Endometrium (tissue), 2 donors: ENCODE results near the gene CAST.

Experiments used
- FAIRE-seq: peaks from 2 replicates; lab custom pipeline; 2012; peaks lifted over from hg19 to GRCh38; lab: Jason Lieb, UNC
- donor health status: control.
- donor health status: control.

CAST gene

DNA sequence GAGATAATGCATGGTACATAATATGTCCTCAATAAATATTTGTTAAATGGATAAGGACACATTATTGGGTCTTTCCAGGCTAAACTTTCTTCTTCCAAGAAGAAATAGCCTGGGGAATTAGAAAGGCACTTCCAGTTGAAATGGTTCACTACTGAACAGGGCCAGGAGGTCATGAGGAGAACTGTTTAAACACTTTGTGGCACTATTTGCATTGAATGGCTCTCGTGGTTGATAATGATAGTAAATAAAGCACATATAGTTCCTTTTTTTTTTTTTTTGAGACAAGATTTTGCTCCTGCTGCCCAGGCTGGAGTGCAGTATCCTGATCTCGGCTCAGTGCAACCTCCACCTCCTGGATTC lies 19.9 kb upstream of the CAST start:
- no peak for FAIRE-seq

DNA sequence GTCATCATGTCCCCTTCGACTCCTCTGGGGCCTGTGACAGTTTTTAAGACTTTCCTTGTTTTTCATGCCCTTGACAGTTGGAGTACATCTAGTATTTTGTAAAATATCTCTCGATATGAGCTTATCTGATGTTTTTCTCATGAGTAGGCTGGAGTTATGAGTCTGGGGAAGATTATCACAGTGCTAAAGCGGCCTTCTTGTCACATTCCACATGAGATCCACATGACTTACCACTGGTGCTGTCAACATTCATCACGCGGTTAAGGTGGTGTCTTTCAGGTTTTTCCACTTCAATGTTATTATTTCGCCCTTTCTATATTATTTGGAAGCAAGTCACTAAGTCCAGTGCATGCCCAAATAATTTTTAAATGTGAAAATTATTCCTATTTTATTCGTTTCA lies 17.1 kb upstream of the CAST start:
- no peak for FAIRE-seq

DNA sequence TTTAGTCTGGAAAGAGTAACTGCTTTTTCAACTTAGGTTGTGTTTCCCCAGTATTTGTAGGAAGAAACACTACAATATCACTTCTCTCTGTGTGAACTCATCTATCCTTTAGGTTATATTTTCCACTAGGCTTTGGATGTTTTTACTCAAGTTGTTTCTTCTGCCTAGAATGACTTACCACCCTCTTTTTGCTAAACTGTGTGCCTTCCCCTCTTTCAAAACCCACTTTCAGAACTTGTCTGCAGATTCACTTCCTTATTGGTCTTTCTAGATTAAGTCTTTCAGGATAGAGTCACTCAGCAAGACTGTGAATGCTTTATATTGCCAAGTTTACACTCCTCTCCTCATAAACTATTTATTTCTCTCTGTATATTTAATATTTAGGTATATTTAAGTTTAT lies 14.2 kb upstream of the CAST start:
- no peak for FAIRE-seq

DNA sequence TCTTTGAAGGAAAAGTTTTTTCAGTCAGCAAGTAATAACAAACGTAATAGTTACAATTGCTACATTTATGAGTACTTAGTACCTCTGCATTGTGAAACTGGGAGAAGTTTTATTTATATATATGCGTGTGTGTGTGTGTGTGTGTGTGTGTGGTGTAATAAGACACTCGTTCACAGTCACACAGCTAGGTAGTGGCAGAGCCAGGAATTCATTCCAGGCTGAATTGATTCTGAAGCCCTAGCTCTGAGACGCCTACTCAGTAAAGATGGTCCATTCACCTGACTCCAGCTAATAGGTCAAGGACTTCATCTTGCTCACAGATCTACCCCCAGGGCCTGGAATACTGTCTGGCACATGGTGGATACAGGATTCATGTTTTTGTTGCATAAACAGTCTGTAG lies 13.6 kb upstream of the CAST start:
- no peak for FAIRE-seq

DNA sequence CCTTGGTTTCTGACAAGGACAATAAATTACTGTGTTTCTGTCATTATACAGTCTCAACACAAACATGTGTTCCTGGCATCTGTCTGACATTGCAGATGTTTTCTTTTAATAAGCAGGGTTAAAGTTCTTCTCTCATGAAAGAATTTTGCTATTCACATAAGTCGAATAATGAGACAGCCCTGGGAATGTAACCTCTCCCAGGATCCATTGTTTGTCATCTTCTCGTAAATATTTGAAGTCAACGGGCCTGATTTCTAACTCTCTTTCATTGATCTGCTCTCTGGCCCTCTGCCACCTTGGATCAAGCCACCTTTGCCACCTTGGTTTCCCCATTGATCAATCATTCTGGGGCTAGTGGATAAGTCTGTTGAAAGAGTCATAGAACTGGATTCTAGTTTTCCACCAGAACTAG lies 12.9 kb upstream of the CAST start:
- no peak for FAIRE-seq

DNA sequence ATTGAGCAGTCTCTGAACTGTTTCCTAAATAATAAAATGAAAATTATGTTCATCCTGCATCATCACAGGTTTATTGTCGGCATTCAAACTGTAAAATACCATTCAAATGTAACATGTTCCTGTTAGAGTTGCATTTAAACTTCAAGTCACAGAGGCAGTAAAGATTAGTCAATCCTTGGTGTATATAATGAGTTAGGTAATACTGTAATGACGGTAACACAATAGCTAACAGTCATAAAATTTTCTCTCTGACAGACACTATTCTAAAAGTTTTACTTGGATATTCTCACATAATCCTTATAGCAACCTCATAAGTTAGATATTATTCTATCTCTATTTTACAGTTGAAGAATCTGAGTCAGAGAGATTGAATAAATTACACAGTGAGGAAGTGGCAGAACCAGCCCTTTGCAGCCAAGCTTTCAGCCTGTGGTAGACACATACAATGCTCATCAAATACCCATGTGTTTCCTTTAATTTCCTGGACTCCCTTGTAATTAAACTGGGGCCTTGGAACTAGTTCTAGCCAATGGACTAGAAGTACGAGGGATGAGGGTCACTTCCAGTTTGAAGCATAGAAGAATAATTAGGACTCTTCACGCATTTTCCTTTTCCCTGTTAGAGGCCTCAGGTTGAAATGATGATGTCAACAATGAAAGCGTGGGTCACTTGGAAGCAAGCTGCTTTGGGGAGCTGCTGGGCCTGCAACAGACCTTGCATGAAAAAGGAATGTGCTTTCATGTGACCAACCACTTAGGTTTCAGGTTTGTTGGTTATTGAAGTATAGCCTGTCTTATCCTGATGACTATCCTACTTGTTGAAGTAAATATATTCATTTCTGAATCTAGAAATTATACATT lies 12.3 kb upstream of the CAST start:
- FAIRE-seq, result no peak

DNA sequence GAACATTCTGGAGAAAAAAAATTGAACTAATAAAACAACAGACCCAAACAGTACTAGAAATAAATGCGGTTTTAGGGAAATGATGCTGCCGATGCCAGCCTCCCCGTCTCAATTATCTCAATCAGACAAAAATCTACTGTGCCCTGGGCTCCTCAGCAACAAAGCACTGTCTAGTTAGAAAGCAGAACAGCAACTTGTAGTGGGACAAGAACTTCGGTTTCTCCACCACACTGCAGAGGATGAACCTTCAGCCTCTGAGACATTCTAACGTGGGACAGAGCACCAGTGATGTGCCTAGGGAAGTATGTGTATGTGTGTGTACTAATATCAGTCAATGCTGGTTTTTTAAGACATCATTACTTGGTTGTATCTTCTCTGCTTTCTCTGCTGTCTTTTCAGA lies 11.1 kb upstream of the CAST start:
- no peak for FAIRE-seq

DNA sequence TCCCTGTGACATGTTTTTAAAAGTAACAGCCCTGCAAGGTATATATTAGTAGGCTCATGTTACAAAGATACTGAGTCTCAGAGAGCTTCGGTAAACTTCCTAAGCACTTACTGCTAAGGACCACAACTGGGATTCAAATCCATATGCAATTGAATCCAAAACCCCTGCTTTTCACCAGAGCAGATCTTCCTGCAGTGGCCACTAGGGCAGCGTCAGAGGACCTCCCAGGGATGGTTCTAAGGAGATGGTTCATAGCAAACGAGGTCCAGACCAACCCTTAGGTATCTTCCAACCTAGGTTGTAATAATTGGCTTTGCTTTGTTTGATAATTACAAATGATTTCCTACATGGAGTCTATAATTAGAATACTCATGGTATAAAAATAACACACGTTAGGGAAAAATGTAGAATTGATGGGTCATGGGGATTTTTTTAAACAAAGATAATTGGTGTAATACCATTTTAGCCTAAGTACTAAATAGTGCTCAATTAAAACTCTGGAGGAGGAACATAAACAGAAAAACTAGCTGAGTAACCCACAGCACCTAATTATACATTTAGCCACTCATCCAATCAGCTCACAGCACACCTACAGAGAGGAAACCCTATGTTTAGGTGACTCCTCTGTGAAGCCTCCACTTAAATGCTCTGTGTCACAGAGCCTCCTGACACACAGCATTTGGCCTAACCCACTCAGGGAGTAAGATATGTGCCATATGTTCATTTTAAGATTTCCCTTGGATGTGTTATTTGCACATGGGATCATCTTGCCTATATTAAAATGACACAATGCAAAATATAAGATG lies 10.0 kb upstream of the CAST start:
- FAIRE-seq, result no peak

DNA sequence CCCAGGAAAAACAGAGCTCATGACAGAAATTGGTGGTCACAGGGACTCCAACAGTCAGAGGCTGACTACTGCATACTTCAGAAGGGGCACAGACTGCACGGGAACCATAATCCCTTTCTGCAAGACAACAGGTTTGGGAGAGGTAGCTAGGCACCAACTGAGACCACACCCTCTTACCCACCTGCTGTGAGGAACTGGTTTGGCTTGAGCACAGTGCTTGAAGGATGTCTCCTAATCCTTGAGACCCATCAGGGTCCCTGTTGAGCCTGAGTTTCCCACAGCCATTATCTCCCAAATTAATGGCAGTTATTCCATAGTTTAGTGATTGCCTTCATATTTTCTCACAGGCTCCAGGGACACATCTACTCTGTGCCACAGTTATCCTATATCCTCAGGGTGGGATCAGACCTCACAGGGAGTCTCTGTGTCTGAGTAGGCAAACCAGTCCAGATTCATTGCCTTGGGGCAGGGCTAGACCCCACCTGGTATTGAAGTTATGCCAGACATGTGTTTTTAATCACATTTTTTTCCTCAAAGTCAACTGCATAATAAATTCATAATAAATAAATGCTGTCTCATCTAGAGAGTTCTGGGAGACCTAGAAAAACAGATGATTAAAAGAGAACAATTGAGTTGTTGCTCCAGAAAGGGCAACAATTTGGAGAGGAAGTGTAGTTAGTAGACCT lies 9.3 kb upstream of the CAST start:
- no peak for FAIRE-seq

DNA sequence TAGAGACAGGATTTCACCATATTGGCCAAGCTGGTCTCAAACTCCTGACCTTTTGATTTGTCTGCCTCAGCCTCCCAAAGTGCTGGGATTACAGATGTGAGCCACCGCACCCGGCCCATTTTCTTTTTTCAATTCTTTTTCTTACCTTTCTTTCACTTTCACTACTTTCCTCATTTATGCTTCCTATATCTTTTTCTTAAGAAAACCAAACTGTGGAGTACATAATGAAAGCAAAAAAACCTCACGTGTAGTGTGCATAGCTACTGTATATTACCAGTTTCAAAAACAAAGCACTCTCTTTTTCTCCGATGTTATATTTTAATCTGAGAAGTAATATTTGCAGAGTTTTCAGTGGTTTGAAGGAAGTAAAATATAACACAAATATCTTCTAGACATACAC lies 8.0 kb upstream of the CAST start:
- no peak for FAIRE-seq

DNA sequence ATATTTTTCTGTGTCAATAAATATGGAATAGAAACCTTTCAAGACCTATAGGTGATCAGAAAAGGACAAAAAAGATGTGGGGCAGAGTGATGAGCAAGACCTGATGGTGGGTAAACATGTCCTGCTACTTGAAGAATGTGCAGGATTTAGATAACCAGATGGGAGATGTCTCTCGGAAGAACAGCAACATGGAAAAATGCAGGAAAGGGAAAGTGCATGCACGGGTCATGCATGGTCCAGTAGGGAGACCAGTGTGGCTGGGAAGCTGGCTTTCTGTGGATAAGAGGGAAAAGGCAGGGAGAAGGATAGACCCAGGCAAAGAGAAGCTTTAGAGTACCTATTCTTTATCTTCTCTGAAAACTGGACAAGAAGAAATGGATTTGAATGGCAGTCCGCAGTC lies 7.1 kb upstream of the CAST start:
- FAIRE-seq, result no peak

DNA sequence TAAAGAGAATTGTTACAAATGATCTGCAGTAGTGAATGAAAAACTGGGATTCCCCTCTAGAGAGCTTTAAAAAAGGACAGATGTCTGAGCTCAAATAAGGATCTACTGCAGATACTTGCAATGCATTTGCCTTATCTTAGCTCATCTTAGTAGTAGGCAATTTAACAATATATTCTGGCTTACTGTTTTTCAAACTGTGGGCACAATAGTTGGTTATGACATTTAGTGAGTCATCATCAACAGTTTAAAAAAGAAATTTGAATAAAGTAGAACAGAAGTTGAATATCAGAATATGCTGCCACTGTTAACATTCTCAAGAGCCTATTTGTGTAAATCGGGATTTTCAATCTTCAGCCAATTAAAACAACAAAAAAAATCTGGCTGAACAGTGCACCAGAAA lies 6.7 kb upstream of the CAST start:
- FAIRE-seq, result no peak

DNA sequence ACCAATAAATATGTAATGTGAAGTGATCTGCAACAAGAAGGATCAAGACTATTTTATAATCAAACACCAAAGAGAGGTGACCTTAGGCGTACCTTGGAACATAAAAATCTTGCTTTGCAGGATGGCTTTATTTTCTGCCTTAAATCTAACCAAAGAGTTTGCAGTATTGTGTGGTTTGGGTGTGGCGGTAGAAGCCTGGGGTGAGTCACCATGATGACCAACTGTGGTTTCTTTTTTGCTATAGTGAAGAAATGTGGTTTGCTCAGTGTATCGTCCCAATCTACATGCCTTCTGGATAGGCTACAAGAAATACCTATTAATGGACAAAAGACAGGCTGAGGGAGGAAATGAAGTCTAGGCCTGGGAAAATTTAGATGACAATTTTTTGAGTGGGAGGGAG lies 5.1 kb upstream of the CAST start:
- FAIRE-seq, result no peak

DNA sequence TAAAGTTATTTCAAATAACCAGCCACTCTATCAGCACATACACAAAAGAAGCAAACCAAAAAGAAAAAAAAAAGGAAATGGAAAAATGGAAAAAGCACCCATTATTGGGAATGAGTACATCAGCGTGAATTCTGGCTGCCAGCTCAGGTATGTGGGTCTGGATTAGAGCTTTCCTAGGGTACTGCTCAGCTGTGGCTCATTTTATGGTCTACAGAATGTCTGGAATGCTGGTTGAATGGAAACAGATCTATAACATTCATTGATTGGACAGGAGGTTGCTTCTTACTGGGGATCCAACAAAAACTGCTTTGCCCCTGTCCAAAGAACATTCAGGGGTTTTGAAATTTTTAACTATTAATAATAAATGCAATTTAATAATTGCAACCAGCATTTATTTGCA lies 3.9 kb upstream of the CAST start:
- no peak for FAIRE-seq

DNA sequence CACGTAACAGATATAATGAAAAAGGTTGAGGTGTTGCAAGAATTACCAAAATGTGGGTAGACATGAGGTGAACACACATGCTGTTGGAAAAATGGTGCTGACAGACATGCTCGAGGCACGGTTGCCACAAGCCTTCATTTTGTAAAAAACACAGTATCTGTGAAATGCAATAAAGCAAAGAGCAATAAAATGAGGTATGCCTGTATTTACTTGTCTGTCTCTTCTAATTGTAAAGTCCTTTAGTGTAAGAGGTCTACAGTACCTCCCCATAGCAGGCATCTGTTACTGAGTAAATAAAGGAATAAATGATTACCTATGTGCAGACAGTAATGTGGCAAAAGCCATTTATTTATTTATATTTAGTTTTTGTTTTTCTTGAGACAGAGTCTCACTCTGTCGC lies 3.0 kb upstream of the CAST start:
- FAIRE-seq, result no peak

DNA sequence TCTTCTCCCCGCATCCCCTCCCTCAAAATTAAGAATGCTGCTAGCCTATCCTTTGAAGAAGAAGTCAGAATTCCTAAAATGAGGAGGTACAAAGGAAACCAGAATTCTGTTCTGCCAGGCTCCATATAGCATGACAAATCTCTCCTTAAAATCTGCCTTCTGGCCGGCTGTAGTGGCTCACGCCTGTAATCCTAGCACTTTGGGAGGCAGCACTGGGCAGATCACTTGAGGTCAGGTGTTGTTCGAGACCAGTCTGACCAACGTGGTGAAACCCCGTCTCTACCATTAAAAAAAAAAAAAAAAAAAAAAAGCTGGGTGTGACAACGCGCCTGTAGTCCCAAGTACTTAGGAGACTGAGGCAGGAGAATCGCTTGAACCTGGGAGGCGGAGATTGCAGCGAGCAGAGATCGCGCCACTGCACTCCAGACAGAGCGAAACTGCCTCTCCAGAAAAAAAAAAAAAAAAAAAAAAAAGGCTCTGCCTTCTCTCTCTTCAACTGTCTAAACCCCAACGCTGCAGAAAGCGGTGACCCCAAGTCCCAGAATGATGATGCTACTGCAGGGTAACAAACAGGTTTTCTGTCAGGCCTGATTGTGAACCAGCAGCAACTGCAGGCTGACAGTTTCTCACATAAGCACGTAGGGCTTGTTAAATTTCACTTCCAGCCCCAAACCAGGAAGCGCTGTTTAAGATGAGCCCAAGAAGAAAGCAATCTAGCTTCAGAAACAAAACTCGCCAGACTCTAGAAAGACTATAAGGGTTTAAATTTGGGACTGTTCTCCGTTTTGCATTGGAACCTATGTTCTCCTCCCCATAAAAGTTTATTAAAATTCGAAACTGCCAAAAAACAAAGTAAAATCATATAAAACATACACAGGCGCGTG lies 963 bp upstream of the CAST start:
- FAIRE-seq, result no peak

DNA sequence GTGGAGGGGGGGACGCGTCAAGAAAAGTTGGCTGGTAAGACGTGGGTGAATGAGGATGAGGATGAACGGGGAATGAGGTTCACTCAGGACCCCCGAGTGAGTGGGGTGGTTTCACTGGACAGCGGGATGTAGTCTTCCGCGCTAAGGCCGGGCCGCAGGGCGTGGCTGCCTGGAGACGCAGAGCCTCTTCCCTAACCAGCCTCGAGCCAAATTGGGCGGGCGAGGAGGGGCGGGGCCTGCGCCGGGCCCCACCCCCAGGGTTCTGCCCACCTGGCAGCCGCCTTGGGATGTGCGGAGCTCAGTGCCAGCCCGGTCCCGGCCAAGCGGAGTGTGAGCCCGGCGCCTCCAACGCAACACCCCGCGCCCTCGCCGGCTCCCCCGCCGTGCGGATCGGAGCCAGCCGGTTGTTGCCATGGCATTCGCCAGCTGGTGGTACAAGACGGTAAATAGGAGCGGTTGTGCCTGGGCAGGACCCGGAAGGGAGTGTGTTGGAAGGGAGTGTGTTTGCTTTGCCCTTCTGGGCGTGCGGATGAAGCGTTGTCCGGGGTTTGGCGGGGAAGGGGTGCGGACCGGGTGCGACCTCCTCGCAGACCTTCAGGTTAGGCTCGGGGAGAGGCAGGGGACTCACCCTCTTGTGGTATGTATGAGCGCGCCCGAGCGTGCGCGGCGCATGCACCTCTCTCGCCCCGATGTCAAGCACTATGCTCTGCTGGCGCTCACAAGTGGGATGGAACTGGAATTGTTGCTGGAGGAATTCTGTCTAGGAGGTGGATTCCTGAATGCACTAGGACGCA lies 746 bp downstream of the CAST start:
- no peak for FAIRE-seq

DNA sequence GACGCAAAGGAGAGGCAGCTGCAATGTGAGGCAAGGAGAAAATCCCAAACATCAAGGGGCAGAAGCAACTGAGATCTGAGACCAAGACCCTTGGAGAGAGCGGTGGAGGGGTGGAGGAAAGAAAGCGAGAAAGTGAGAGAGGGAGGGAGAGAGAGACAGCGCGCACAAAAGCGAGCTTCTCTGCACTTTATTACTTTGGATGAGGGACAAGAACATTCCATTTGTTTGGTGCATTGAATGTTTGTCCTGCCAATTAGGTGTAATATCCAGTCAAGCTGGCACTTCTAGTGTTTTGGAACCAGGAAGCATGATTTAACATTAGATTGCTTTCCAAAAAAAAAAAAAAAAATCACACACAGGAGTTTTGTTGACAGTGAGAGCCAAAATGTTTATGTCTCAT lies 1.4 kb downstream of the CAST start:
- no peak for FAIRE-seq

DNA sequence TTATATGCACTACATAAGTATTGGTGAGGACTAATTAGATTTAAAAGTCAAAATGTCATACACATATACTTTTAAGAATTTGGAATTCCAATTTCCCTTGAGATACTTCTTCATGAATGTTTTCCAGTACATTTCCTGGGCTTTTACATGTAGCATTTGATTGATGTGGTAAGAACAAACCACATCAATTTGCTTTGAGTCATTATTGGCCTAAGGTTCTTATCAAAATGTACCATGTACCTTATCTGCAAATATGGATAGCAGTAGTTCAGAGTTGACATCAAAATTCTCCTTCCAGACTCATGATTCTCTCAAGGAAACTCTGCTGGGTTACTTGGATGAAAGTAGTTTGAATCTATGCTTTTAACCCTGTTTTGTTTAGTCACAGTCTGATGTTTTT lies 2.5 kb downstream of the CAST start:
- no peak for FAIRE-seq

DNA sequence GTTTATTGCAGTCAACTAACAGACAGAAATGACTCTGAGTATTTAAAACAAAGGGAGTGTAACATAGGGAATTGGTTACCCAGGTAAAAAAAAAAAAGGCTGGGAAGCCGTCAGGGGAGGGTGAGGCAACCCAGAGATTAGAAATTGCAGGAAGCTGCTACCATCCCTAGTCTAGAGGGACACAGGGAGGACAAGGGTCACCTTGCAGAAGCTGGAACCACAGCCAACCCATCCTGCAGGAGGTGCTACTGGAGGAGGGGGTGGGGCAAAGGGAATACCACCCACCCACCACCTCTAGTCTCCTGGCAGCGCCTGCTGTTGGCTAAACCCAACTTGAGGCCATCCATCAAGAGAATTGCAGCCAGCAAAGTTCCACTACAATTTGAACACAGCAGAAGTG lies 6.5 kb downstream of the CAST start:
- FAIRE-seq, result no peak

DNA sequence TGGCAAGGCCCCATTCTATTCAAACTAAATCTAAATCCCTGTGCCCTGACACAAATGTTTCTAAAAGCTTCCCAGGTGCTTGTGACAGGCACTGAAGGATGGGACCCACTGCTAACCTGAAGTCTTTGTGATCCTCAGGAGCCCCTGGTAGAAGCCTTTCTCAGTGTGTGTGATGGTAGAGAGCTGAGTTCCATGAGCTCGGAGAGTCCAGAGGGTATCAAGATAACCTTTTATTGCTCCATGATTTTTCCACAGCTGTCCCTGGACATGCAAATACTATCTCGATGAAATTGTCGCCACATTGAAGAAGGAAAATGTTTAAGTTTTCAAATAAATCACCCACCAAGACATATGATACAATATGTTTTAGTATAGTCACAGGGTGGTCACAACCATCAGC lies 7.7 kb downstream of the CAST start:
- FAIRE-seq, result no peak
